ENCODE measurements around the gene BAZ1B. TPM values are rescaled to one million over a fixed set of nuclear protein-coding genes. Genes with fewer than 3 reads are reported as not detected.

BAZ1B gene
- total RNA-seq, 4 donors from 2014 or later, result 56.0 to 77.8 (median 69.6) TPM

GRCh38 chr7:73437091-73437490 lies 85.0 kb downstream of the BAZ1B start:
- peaks cover 0 to 13% (median 0%) of the 10 kb centered on the region in 3 donors for H3K9me3 ChIP-seq
- WGBS, 2 donors (ENCODE audit: low coverage in 1 of 2), result 84% methylated on average over 7 of the region's 10 CpGs; no CpG with 5 or more reads in 1 of the 2 donors
- H3K27me3 ChIP-seq, result peaks cover 27% of the 10 kb centered on the region
- no peak overlapping the region for H3K27ac ChIP-seq
- TF ChIP-seq POLR2A (IDR thresholded peaks at IDR 0.05) (no peak), EP300 (IDR thresholded peaks at IDR 0.05) (no peak), POLR2AphosphoS5 (IDR thresholded peaks at IDR 0.05) (no peak)
- TF ChIP-seq, protein P1, sequence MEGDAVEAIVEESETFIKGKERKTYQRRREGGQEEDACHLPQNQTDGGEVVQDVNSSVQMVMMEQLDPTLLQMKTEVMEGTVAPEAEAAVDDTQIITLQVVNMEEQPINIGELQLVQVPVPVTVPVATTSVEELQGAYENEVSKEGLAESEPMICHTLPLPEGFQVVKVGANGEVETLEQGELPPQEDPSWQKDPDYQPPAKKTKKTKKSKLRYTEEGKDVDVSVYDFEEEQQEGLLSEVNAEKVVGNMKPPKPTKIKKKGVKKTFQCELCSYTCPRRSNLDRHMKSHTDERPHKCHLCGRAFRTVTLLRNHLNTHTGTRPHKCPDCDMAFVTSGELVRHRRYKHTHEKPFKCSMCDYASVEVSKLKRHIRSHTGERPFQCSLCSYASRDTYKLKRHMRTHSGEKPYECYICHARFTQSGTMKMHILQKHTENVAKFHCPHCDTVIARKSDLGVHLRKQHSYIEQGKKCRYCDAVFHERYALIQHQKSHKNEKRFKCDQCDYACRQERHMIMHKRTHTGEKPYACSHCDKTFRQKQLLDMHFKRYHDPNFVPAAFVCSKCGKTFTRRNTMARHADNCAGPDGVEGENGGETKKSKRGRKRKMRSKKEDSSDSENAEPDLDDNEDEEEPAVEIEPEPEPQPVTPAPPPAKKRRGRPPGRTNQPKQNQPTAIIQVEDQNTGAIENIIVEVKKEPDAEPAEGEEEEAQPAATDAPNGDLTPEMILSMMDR (IDR thresholded peaks at IDR 0.05), result no peak
- H3K36me3 ChIP-seq, result peaks cover 0 to 38% of the 10 kb centered on the region in 2 donors
- H3K4me1 ChIP-seq, result peaks cover 0 to 16% (median 0%) of the 10 kb centered on the region in 3 donors
- no peak for ATAC-seq
- no peak overlapping the region for H3K4me3 ChIP-seq

GRCh38 chr7:73436031-73436929 lies 85.8 kb downstream of the BAZ1B start:
- no peak for TF ChIP-seq EP300 (IDR thresholded peaks at IDR 0.05)
- no peak for TF ChIP-seq POLR2A (IDR thresholded peaks at IDR 0.05)
- TF ChIP-seq, protein P1 (IDR thresholded peaks at IDR 0.05), result no peak
- TF ChIP-seq POLR2AphosphoS5 (IDR thresholded peaks at IDR 0.05), result no peak
- Histone ChIP-seq H3K9me3 (peaks cover 0 to 13% (median 0%) of the 10 kb centered on the region in 3 donors), H3K4me1 (peaks cover 0 to 16% (median 0%) of the 10 kb centered on the region in 3 donors), H3K27ac (no peak overlapping the region), H3K27me3 (peaks cover 35% of the 10 kb centered on the region), H3K4me3 (no peak overlapping the region), H3K36me3 (peaks cover 0 to 29% of the 10 kb centered on the region in 2 donors)
- 70% methylated on average over 3 of the region's 20 CpGs; no CpG with 5 or more reads in 1 of the 2 donors for WGBS, 2 donors (ENCODE audit: low coverage in 1 of 2)
- ATAC-seq, result no peak

- peaks cover 0 to 13% (median 0%) of the 10 kb centered on the region in 3 donors for H3K9me3 ChIP-seq
- 80% methylated on average over 2 of the region's 28 CpGs; no CpG with 5 or more reads in 1 of the 2 donors for WGBS, 2 donors (ENCODE audit: low coverage in 1 of 2)
- ATAC-seq, result no peak
- peaks cover 0 to 22% of the 10 kb centered on the region in 2 donors for H3K36me3 ChIP-seq
- no peak overlapping the region for H3K4me3 ChIP-seq
- TF ChIP-seq POLR2AphosphoS5 (IDR thresholded peaks at IDR 0.05), result no peak
- TF ChIP-seq, protein P1 (IDR thresholded peaks at IDR 0.05), result no peak
- no peak for TF ChIP-seq POLR2A (IDR thresholded peaks at IDR 0.05)
- no peak for TF ChIP-seq EP300 (IDR thresholded peaks at IDR 0.05)
- H3K27ac ChIP-seq, result no peak overlapping the region
- peaks cover 0 to 16% (median 0%) of the 10 kb centered on the region in 3 donors for H3K4me1 ChIP-seq
- peaks cover 42% of the 10 kb centered on the region for H3K27me3 ChIP-seq
Measured at GRCh38 chr7:73435471-73436009, 86.6 kb downstream of the BAZ1B start.

GRCh38 chr7:73434701-73435069 lies 87.4 kb downstream of the BAZ1B start:
- peaks cover 0 to 16% (median 0%) of the 10 kb centered on the region in 3 donors for H3K4me1 ChIP-seq
- H3K4me3 ChIP-seq, result no peak overlapping the region
- peaks cover 46% of the 10 kb centered on the region for H3K27me3 ChIP-seq
- no peak for TF ChIP-seq POLR2AphosphoS5 (IDR thresholded peaks at IDR 0.05)
- H3K27ac ChIP-seq, result no peak overlapping the region
- no peak for ATAC-seq
- H3K9me3 ChIP-seq, result peaks cover 0 to 13% (median 0%) of the 10 kb centered on the region in 3 donors
- H3K36me3 ChIP-seq, result peaks cover 0 to 13% of the 10 kb centered on the region in 2 donors
- WGBS, 2 donors (ENCODE audit: low coverage in 1 of 2), result no CpG with 5 or more reads among the region's 26 CpGs

DNA sequence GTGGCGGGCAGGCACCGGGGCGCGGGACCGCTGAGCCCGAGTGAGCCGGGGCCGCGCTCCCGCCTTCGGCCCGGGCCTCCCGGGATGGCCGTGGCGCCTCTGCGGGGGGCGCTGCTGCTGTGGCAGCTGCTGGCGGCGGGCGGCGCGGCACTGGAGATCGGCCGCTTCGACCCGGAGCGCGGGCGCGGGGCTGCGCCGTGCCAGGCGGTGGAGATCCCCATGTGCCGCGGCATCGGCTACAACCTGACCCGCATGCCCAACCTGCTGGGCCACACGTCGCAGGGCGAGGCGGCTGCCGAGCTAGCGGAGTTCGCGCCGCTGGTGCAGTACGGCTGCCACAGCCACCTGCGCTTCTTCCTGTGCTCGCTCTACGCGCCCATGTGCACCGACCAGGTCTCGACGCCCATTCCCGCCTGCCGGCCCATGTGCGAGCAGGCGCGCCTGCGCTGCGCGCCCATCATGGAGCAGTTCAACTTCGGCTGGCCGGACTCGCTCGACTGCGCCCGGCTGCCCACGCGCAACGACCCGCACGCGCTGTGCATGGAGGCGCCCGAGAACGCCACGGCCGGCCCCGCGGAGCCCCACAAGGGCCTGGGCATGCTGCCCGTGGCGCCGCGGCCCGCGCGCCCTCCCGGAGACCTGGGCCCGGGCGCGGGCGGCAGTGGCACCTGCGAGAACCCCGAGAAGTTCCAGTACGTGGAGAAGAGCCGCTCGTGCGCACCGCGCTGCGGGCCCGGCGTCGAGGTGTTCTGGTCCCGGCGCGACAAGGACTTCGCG lies 88.0 kb downstream of the BAZ1B start:
- ATAC-seq, result peak; percentile 35
- no CpG with 5 or more reads among the region's 110 CpGs for WGBS, 2 donors (ENCODE audit: low coverage in 1 of 2)
- TF ChIP-seq POLR2A (IDR thresholded peaks at IDR 0.05) (no peak), POLR2AphosphoS5 (IDR thresholded peaks at IDR 0.05) (no peak), EP300 (IDR thresholded peaks at IDR 0.05) (no peak)
- TF ChIP-seq, protein P1 (IDR thresholded peaks at IDR 0.05), result no peak
- no peak overlapping the region for H3K27ac ChIP-seq
- H3K36me3 ChIP-seq, result peaks cover 0 to 8% of the 10 kb centered on the region in 2 donors
- H3K4me1 ChIP-seq, result peaks cover 0 to 19% (median 0%) of the 10 kb centered on the region in 3 donors
- H3K9me3 ChIP-seq, result peaks cover 0 to 13% (median 0%) of the 10 kb centered on the region in 3 donors
- H3K4me3 ChIP-seq, result peak overlapping the region; percentile 23 to 55
- peaks cover 52% of the 10 kb centered on the region for H3K27me3 ChIP-seq
